GM18873 (cell line): ENCODE measurements around the gene FBXO24.
"Not testable (repeated sequence)": the region's sequence is repeated elsewhere in the genome, so short reads cannot be mapped to it uniquely, and the experiment has no call there.

ENCODE experiments used
- ATAC-seq: cut with Tn5 transposase; IDR thresholded peaks from one replicate; pipeline ENCODE4 v1.9.1; 2021; ENCODE audit warnings: mild to moderate bottlenecking, moderate library complexity, moderate number of reproducible peaks; ENCODE audit not compliant: unreplicated experiment, low FRiP score

Gene FBXO24

DNA sequence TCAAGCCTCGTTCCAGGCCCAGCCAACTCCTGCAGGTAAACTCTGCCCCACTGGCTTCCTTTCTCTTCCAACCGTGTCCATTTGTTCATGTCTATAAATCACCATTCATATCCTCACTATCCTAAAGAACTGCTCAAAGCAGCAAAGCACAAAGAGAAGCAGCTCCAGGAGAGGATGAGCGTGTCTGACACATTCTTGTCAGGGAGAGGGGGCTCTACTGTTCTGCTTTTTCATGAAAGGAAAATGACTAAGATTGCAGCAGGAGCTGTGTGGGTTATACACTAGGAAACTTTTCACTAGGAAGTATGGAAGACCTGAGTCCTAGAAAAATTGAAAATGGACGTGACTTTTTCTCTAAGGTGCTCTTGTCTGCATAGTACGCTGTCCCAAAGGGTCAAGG, 30.4 kb upstream of the FBXO24 start:
- no peak for ATAC-seq

DNA sequence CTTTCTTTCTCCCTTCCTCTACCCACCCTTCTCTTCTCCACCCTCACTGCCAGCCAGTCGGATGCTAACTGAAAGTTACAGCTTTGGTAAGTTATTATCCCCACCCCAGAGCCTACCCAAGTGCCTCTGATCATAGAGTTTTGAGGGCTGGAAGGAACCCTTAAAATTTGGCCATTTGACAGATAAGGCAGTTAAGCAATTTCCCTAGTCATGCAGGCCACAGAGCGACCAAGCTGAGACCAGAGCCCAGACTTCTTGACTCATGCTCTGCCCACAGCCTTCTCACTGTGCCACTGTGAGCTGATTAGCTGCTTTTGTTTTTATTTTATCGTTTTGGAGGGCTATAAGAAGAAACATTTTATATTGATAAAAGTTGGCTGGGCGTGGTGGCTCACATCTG, 29.6 kb upstream of the FBXO24 start:
- no peak for ATAC-seq

- no peak for ATAC-seq
Measured at GRCh38 chr7:100559127-100559526, 27.0 kb upstream of the FBXO24 start.

DNA sequence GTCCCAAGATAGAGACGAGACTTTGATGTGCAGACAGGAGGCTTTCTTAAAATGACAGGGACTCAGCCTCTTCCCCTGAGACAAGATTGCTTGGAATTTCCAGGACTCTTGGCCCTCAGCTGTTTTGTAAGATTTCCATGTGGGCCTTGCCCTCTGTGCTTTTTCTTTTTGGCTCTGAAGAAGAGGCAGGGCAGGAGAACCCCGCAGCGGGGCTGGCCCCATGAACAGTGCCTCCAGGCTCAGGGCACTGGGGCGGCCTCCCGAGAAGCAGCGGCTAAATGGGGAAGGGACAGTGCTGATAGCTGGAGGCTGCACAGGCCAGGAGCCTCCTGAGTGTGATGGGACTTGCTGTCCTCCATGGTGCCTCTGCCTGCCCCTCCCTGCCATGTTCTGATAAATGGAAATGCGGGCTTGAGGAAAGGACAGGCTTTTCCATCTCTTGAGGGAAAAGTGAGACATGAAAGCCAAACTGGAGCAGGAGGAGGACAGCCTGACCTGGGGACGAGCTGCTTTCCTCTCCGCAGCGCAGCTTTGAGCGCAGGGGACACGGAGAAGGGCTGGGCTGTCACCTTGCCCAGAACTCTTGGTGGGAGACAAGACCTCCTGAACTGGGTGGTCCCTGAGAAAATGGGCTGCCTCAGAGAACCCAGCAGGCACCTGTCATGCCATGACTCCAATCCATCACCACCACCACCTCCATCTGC, 24.5 kb upstream of the FBXO24 start:
- ATAC-seq, result no peak

- no peak for ATAC-seq
Measured at GRCh38 chr7:100562195-100563099, 23.7 kb upstream of the FBXO24 start.

DNA sequence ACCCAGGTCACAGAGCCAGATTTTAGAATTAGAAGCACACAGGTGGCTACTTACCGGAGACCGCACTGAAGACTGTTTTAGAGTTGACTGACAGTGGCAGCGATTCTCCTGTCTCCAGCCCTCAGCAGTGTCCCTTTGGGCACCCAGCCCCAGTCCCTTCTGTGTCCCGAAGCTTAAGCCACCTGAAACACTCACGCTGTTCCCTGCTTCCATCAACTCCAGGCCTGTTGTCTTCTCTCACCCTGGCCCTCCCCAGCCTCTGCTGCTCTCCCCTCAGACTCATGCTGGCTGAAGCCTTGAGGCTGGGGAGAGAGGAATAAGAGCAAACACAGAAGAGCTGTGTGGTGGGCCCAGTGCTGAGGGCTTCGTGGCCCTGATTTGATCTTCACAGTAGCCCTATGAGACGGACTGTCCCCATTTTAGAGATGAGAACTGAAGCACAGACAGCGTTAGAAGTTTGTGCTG, 23.0 kb upstream of the FBXO24 start:
- no peak for ATAC-seq

DNA sequence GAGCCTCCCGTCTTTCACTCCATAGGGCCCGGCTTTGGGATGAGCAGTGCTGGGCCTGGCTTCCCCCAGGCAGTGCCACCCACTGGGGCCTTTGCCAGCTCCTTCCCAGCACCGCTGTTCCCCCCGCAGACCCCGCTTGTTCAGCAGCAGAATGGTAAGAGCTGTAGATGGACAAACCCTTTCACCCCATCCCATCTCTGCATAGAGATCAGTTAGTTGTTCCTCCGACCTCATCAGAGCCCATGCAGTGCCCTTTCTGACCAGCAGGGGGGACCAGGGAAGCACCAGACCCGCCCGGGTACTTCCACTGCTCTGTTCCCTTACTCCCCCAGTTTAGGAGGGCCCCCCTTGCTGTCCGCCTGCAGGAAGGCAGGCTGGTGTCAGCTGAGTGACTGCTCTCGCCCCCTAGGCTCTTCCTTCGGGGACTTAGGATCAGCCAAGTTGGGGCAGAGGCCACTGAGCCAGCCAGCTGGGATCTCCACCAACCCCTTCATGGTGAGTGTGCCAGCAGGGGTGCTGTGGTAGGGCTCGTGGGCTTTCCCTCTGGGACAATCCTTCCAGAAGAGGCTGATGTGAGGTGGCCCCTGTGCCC, 22.2 kb upstream of the FBXO24 start:
- no peak for ATAC-seq

GRCh38 chr7:100564405-100564804, 21.7 kb upstream of the FBXO24 start:
- ATAC-seq, result not testable (repeated sequence)

DNA sequence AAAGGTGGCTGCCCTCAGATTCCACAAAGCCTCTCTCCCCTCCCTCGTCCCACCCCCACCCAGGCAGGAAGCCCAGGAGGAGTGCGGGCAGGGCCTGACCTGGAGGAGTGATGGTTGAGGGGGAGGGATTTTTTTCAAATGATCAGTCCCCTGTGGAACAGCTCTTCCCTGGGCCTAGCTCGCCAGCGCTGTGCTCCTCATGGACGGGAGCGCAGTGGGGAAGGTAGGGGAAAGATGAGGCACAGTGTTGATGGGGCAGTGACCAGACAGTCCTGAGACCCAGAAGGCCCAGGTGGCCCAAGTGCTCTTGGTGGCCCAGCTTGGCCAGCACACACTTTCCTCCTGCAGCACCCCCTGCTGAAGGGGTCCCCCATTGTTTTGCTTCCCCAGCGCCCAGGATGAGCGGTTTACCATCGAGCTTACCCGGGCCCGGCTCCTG, 21.0 kb upstream of the FBXO24 start:
- no peak for ATAC-seq

DNA sequence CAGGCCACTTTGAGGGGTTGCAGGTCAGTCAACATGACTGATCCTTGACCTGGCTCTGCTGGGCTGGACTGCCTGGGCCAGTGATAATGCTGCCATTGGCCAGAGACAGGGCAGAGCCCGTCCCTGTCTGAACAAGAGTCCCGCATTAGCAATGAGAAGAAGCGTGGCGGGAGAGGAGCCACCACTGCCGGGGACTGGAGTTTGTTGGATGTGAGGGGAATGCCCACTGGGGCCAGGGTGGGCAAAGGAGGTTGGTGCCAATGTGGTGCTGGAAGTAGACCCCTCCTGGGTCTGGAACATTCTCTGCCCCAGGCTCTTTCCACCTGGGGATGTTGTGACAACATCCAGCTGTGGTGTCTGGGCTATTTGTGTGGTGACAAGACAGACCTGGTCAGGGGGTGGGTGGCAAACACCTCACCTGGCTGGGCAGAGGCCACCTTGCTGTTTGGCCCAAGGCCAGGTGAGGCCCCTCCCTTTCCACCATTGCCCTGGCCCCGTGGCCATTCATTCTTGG, 20.1 kb upstream of the FBXO24 start:
- ATAC-seq, result no peak

DNA sequence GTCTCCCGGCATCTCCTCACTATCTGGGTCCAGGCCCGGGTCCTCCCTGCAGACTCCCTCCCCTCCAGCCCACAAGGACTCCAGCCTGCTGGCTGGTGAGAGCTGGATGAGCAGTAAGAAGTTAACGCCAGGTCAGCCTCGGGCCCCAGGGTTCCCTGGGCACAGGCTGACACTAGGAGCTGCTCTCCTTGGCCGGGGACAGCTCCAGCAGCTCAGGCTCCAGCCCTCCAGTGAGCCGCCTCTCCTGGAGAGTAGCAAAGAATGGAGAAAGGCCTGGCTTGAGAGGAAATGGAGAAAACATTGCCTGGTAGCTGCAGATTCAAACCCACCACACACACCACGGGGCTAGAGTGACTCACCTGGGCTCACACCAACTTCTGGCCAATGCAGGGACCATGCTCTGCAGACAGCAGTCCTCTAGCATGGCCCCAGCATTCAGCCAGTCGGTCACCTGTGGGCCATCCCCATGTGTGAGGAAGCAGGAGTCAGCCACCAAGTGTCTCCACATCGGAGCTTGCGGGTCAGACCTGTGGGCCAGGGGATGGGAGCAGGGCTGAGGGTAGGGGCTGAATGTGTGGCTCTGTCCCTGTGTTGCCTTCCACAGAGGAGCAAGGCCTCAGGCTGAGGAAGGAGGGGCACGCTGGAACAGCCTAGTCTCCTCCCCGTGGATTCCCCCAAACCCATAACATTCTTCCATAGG, 18.9 kb upstream of the FBXO24 start:
- ATAC-seq, result no peak

DNA sequence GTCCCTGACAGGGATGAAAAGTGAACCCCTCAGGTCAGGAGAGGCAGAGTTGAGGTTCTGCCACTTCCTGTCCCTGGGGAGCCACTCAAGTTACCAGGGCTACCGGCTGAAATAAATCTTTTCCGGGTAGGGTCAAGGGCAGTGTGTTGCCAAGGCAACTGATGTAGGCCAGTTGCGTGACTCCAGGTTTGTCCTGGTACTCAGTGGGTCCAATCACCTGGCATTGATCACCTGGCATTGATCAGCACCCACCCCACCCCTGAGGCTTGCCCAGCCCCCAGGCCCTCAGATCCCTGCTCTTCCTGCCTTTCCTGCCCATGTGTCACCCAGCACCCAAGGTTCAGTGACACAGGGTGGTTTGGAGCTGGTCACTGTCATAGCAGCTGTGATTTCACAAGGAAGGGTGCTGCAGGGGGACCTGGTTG, 18.4 kb upstream of the FBXO24 start:
- no peak for ATAC-seq

GRCh38 chr7:100568176-100568895, 17.8 kb upstream of the FBXO24 start:
- ATAC-seq, result no peak

DNA sequence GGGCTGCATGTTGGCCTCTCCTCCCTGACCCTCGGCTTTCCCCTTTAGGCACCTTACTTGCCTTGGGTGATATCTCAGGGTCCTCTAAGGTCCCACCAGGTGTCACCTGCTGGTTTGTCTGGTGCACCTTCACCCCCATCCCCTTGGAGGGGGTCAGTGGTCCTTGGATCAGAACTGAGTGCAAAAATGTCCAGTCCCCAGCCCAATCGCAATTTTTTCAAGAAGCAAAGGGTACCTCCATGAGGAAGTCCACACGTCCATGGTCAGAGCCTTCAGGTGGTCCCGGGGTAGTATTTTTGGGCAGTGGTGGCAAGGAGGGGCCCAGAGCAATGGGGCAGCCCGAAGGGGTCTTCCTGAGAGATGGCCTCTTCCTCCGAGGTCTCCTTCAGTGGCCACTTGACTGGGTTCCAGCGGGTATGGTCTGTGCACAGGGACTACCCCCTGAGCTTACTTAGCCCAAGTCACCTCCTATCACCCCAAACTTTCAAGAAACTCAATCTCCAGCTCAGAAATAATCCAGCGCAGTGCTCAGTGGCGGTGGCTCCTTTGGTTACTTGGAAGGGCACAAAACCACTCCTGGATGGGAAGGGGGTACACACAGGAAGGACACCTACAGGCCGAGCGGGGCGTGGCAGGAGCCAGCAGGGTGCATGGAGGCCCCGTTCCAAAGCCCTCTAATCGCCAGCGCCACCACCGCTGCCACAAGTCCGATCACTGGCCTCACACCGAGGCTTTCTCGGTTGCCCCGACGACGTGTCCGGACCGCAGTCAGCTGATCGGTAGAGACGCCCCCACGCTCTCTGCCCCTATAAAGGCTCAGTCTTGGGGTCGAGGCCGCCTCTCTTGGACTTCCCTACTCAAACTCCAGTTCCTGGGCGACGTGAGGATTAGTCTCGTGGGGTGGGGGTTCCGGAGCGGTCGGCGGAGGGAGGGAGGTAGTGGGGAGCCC, 17.0 kb upstream of the FBXO24 start:
- ATAC-seq, result no peak

- no peak for ATAC-seq
Measured at GRCh38 chr7:100570954-100571828, 14.9 kb upstream of the FBXO24 start.

- no peak for ATAC-seq
Measured at GRCh38 chr7:100571829-100572116, 14.4 kb upstream of the FBXO24 start.

- ATAC-seq, result no peak
Measured at GRCh38 chr7:100572281-100572948, 13.7 kb upstream of the FBXO24 start.
